ENCODE measurements around the gene G3BP2.

The G3BP2 gene

GRCh38 chr4:75685546-75686189 lies 12.5 kb upstream of the G3BP2 start:
- Histone ChIP-seq H3K9me3 (ENCODE audit: control insufficient read depth in 2 of 2, low read length in 2 of 2) (no peaks in the 10 kb centered on the region), H3K4me3 (ENCODE audit: low read length in 2 of 2) (no peak overlapping the region), H3K27me3 (ENCODE audit: control insufficient read depth in 1 of 2, insufficient read depth in 2 of 2, low read length in 2 of 2) (no peaks in the 10 kb centered on the region), H3K9ac (ENCODE audit: low read length in 2 of 2) (no peak overlapping the region), H3K36me3 (ENCODE audit: control insufficient read depth in 2 of 2, insufficient read depth in 2 of 2, low read length in 2 of 2) (no peaks in the 10 kb centered on the region), H3K27ac (ENCODE audit: low read length) (no peak overlapping the region), H3K4me1 (ENCODE audit: control insufficient read depth, insufficient read depth, low read length) (peaks cover 5% of the 10 kb centered on the region)

GRCh38 chr4:75683482-75684155 lies 10.4 kb upstream of the G3BP2 start:
- Histone ChIP-seq H3K36me3 (ENCODE audit: control insufficient read depth in 2 of 2, insufficient read depth in 2 of 2, low read length in 2 of 2) (no peaks in the 10 kb centered on the region), H3K9me3 (ENCODE audit: control insufficient read depth in 2 of 2, low read length in 2 of 2) (no peaks in the 10 kb centered on the region)

GRCh38 chr4:75679876-75680575 lies 6.8 kb upstream of the G3BP2 start:
- no peaks in the 10 kb centered on the region for H3K4me1 ChIP-seq (ENCODE audit: control insufficient read depth, insufficient read depth, low read length)
- no peaks in the 10 kb centered on the region for H3K9me3 ChIP-seq (ENCODE audit: control insufficient read depth in 2 of 2, low read length in 2 of 2)
- H3K4me3 ChIP-seq (ENCODE audit: low read length in 2 of 2) = no peak overlapping the region
- no peaks in the 10 kb centered on the region for H3K27me3 ChIP-seq (ENCODE audit: control insufficient read depth in 1 of 2, insufficient read depth in 2 of 2, low read length in 2 of 2)
- H3K9ac ChIP-seq (ENCODE audit: low read length in 2 of 2) = no peak overlapping the region
- no peak overlapping the region for H3K27ac ChIP-seq (ENCODE audit: low read length)
- no peaks in the 10 kb centered on the region for H3K36me3 ChIP-seq (ENCODE audit: control insufficient read depth in 2 of 2, insufficient read depth in 2 of 2, low read length in 2 of 2)

More at GRCh38 chr4:75683482-75684155, 10.4 kb upstream of the G3BP2 start:
- no peak overlapping the region for H3K9ac ChIP-seq (ENCODE audit: low read length in 2 of 2)
- H3K27me3 ChIP-seq (ENCODE audit: control insufficient read depth in 1 of 2, insufficient read depth in 2 of 2, low read length in 2 of 2) = no peaks in the 10 kb centered on the region
- H3K4me1 ChIP-seq (ENCODE audit: control insufficient read depth, insufficient read depth, low read length) = peaks cover 5% of the 10 kb centered on the region
- no peak overlapping the region for H3K27ac ChIP-seq (ENCODE audit: low read length)
- no peak overlapping the region for H3K4me3 ChIP-seq (ENCODE audit: low read length in 2 of 2)

- H3K27ac ChIP-seq (ENCODE audit: low read length) = no peak overlapping the region
- H3K9ac ChIP-seq (ENCODE audit: low read length in 2 of 2) = no peak overlapping the region
- no peak overlapping the region for H3K4me3 ChIP-seq (ENCODE audit: low read length in 2 of 2)
- H3K36me3 ChIP-seq (ENCODE audit: control insufficient read depth in 2 of 2, insufficient read depth in 2 of 2, low read length in 2 of 2) = no peaks in the 10 kb centered on the region
- no peaks in the 10 kb centered on the region for H3K27me3 ChIP-seq (ENCODE audit: control insufficient read depth in 1 of 2, insufficient read depth in 2 of 2, low read length in 2 of 2)
- H3K4me1 ChIP-seq (ENCODE audit: control insufficient read depth, insufficient read depth, low read length) = peaks cover 3% of the 10 kb centered on the region
- H3K9me3 ChIP-seq (ENCODE audit: control insufficient read depth in 2 of 2, low read length in 2 of 2) = no peaks in the 10 kb centered on the region
Measured at GRCh38 chr4:75678965-75679364, 5.8 kb upstream of the G3BP2 start.

- H3K4me1 ChIP-seq (ENCODE audit: control insufficient read depth, insufficient read depth, low read length) = peaks cover 8% of the 10 kb centered on the region
- no peak overlapping the region for H3K9ac ChIP-seq (ENCODE audit: low read length in 2 of 2)
- no peaks in the 10 kb centered on the region for H3K36me3 ChIP-seq (ENCODE audit: control insufficient read depth in 2 of 2, insufficient read depth in 2 of 2, low read length in 2 of 2)
- no peaks in the 10 kb centered on the region for H3K9me3 ChIP-seq (ENCODE audit: control insufficient read depth in 2 of 2, low read length in 2 of 2)
- H3K4me3 ChIP-seq (ENCODE audit: low read length in 2 of 2) = no peak overlapping the region
- H3K27me3 ChIP-seq (ENCODE audit: control insufficient read depth in 1 of 2, insufficient read depth in 2 of 2, low read length in 2 of 2) = no peaks in the 10 kb centered on the region
- H3K27ac ChIP-seq (ENCODE audit: low read length) = no peak overlapping the region
Measured at GRCh38 chr4:75678473-75678872, 5.3 kb upstream of the G3BP2 start.

- Histone ChIP-seq H3K9ac (ENCODE audit: low read length in 2 of 2) (no peak overlapping the region), H3K27ac (ENCODE audit: low read length) (no peak overlapping the region), H3K9me3 (ENCODE audit: control insufficient read depth in 2 of 2, low read length in 2 of 2) (no peaks in the 10 kb centered on the region), H3K4me3 (ENCODE audit: low read length in 2 of 2) (no peak overlapping the region), H3K36me3 (ENCODE audit: control insufficient read depth in 2 of 2, insufficient read depth in 2 of 2, low read length in 2 of 2) (no peaks in the 10 kb centered on the region), H3K4me1 (ENCODE audit: control insufficient read depth, insufficient read depth, low read length) (peaks cover 8% of the 10 kb centered on the region), H3K27me3 (ENCODE audit: control insufficient read depth in 1 of 2, insufficient read depth in 2 of 2, low read length in 2 of 2) (no peaks in the 10 kb centered on the region)
Measured at GRCh38 chr4:75675004-75675531, 1.9 kb upstream of the G3BP2 start.

- no peaks in the 10 kb centered on the region for H3K9me3 ChIP-seq (ENCODE audit: control insufficient read depth in 2 of 2, low read length in 2 of 2)
- no peaks in the 10 kb centered on the region for H3K36me3 ChIP-seq (ENCODE audit: control insufficient read depth in 2 of 2, insufficient read depth in 2 of 2, low read length in 2 of 2)
- peak overlapping the region; percentile 92 to 99 for H3K9ac ChIP-seq (ENCODE audit: low read length in 2 of 2)
- peaks cover 8% of the 10 kb centered on the region for H3K4me1 ChIP-seq (ENCODE audit: control insufficient read depth, insufficient read depth, low read length)
- H3K27me3 ChIP-seq (ENCODE audit: control insufficient read depth in 1 of 2, insufficient read depth in 2 of 2, low read length in 2 of 2) = no peaks in the 10 kb centered on the region
- H3K4me3 ChIP-seq (ENCODE audit: low read length in 2 of 2) = peak overlapping the region; percentile 97 to 99
- peak overlapping the region; percentile 98 for H3K27ac ChIP-seq (ENCODE audit: low read length)
Measured at GRCh38 chr4:75673959-75674328, 733 bp upstream of the G3BP2 start.

GRCh38 chr4:75672461-75673026 lies 667 bp downstream of the G3BP2 start:
- Histone ChIP-seq H3K27me3 (ENCODE audit: control insufficient read depth in 1 of 2, insufficient read depth in 2 of 2, low read length in 2 of 2) (no peaks in the 10 kb centered on the region), H3K9ac (ENCODE audit: low read length in 2 of 2) (peak overlapping the region; percentile 92 to 93), H3K4me3 (ENCODE audit: low read length in 2 of 2) (peak overlapping the region; percentile 97 to 99), H3K9me3 (ENCODE audit: control insufficient read depth in 2 of 2, low read length in 2 of 2) (no peaks in the 10 kb centered on the region), H3K27ac (ENCODE audit: low read length) (peak overlapping the region; percentile 98), H3K36me3 (ENCODE audit: control insufficient read depth in 2 of 2, insufficient read depth in 2 of 2, low read length in 2 of 2) (no peaks in the 10 kb centered on the region), H3K4me1 (ENCODE audit: control insufficient read depth, insufficient read depth, low read length) (peaks cover 8% of the 10 kb centered on the region)

GRCh38 chr4:75671802-75672421 lies 1.3 kb downstream of the G3BP2 start:
- Histone ChIP-seq H3K27ac (ENCODE audit: low read length) (peak overlapping the region; percentile 98), H3K27me3 (ENCODE audit: control insufficient read depth in 1 of 2, insufficient read depth in 2 of 2, low read length in 2 of 2) (no peaks in the 10 kb centered on the region), H3K9ac (ENCODE audit: low read length in 2 of 2) (peak overlapping the region; percentile 92 to 93), H3K9me3 (ENCODE audit: control insufficient read depth in 2 of 2, low read length in 2 of 2) (no peaks in the 10 kb centered on the region), H3K4me3 (ENCODE audit: low read length in 2 of 2) (peak overlapping the region; percentile 97 to 99), H3K36me3 (ENCODE audit: control insufficient read depth in 2 of 2, insufficient read depth in 2 of 2, low read length in 2 of 2) (no peaks in the 10 kb centered on the region), H3K4me1 (ENCODE audit: control insufficient read depth, insufficient read depth, low read length) (peaks cover 8% of the 10 kb centered on the region)

GRCh38 chr4:75668596-75668995 lies 4.6 kb downstream of the G3BP2 start:
- Histone ChIP-seq H3K9me3 (ENCODE audit: control insufficient read depth in 2 of 2, low read length in 2 of 2) (no peaks in the 10 kb centered on the region), H3K4me3 (ENCODE audit: low read length in 2 of 2) (no peak overlapping the region), H3K36me3 (ENCODE audit: control insufficient read depth in 2 of 2, insufficient read depth in 2 of 2, low read length in 2 of 2) (no peaks in the 10 kb centered on the region), H3K27me3 (ENCODE audit: control insufficient read depth in 1 of 2, insufficient read depth in 2 of 2, low read length in 2 of 2) (no peaks in the 10 kb centered on the region), H3K27ac (ENCODE audit: low read length) (no peak overlapping the region), H3K4me1 (ENCODE audit: control insufficient read depth, insufficient read depth, low read length) (peaks cover 1% of the 10 kb centered on the region), H3K9ac (ENCODE audit: low read length in 2 of 2) (no peak overlapping the region)
